Ishikawa (cell line): ENCODE measurements around the gene RBBP6.
A peak's percentile ranks its signal among the peaks of the same experiment; 100 is the strongest.

ENCODE experiments used
- CEBPB ChIP-seq: IDR thresholded peaks from 2 replicates; pipeline ENCODE4 v1.6.1; 2012
- CREB1 ChIP-seq: IDR thresholded peaks from 2 replicates; pipeline ENCODE4 v1.6.1; 2012; ENCODE audit warnings: low read depth
- EGR1 ChIP-seq: IDR thresholded peaks from 2 replicates; pipeline ENCODE4 v1.6.1; 2012
- EP300 ChIP-seq: IDR thresholded peaks from 2 replicates; pipeline ENCODE4 v1.6.1; 2012; ENCODE audit warnings: borderline replicate concordance
- FOXM1 ChIP-seq: IDR thresholded peaks from 2 replicates; pipeline ENCODE4 v1.6.1; 2012; ENCODE audit warnings: low read depth, borderline replicate concordance
- MAX ChIP-seq: IDR thresholded peaks from 2 replicates; pipeline ENCODE4 v1.6.1; 2012
- NFIC ChIP-seq: IDR thresholded peaks from 2 replicates; pipeline ENCODE4 v1.6.1; 2012
- RAD21 ChIP-seq: IDR thresholded peaks from 2 replicates; pipeline ENCODE4 v1.6.1; 2012; ENCODE audit warnings: low read depth
- TAF1 ChIP-seq: IDR thresholded peaks from 2 replicates; pipeline ENCODE4 v1.6.1; 2012; ENCODE audit warnings: low read depth, mild to moderate bottlenecking
- TCF12 ChIP-seq: IDR thresholded peaks from 2 replicates; pipeline ENCODE4 v1.6.1; 2012; ENCODE audit warnings: low read depth
- TEAD4 ChIP-seq: IDR thresholded peaks from 2 replicates; pipeline ENCODE4 v1.6.1; 2012
- USF1 ChIP-seq: IDR thresholded peaks from 2 replicates; pipeline ENCODE4 v1.6.1; 2012
- YY1 ChIP-seq: IDR thresholded peaks from 2 replicates; pipeline ENCODE4 v1.6.1; 2012; ENCODE audit warnings: low read depth
- ZBTB7A ChIP-seq: IDR thresholded peaks from 2 replicates; pipeline ENCODE4 v1.6.1; 2012; ENCODE audit warnings: low read depth
- TF ChIP-seq, protein P1 (sequence below): IDR thresholded peaks from 2 replicates; pipeline ENCODE4 v1.6.1; 2012; ENCODE audit warnings: low read depth, mild to moderate bottlenecking

RBBP6 gene, protein sequence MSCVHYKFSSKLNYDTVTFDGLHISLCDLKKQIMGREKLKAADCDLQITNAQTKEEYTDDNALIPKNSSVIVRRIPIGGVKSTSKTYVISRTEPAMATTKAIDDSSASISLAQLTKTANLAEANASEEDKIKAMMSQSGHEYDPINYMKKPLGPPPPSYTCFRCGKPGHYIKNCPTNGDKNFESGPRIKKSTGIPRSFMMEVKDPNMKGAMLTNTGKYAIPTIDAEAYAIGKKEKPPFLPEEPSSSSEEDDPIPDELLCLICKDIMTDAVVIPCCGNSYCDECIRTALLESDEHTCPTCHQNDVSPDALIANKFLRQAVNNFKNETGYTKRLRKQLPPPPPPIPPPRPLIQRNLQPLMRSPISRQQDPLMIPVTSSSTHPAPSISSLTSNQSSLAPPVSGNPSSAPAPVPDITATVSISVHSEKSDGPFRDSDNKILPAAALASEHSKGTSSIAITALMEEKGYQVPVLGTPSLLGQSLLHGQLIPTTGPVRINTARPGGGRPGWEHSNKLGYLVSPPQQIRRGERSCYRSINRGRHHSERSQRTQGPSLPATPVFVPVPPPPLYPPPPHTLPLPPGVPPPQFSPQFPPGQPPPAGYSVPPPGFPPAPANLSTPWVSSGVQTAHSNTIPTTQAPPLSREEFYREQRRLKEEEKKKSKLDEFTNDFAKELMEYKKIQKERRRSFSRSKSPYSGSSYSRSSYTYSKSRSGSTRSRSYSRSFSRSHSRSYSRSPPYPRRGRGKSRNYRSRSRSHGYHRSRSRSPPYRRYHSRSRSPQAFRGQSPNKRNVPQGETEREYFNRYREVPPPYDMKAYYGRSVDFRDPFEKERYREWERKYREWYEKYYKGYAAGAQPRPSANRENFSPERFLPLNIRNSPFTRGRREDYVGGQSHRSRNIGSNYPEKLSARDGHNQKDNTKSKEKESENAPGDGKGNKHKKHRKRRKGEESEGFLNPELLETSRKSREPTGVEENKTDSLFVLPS (N-terminal part only)

DNA sequence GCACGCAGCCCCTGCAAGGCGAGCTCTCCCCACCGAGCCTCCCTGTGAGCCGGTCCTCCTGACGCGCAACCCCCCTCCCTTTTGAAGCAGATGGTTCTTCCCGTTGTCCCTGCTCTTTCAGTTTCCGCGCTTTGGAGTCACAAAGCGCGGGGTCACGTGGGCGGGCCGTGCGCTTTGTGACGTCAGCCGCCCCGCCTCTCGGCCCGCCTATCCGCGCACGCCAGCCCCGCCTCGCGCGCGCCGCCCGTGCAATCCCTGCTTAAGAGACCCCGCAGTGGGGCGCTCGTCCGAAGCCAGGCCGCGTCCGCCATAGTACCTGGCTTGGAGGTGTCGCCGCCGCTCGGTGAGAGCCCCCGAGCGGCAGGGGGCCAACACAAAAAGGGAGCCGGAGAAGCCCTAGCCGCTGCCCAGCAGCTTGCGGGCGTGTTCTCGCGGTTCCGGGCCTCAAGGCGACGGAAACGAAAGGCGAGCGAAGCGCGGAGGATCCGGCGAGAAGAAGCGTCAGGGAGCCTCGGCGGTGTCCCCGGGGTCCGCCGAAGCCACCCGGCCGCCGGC, at the start of gene RBBP6:
RBBP6 (plus strand) TSS at position 272 of the 555 bp plus-strand sequence. CDS start 1,061 bp downstream, outside the sequence.
- TF ChIP-seq EP300 (peak; percentile 53), YY1 (peak; percentile 89), NFIC (peak; percentile 40; the same call in 1 of the 2 replicates), ZBTB7A (peak; percentile 24; the same call in 1 of the 2 replicates), CEBPB (no peak), EGR1 (0 out of 2 replicates have a peak, but pooled peaks have one; percentile 14), MAX (peak; percentile 90), TAF1 (peak; percentile 98), CREB1 (peak; percentile 67), RAD21 (no peak), TEAD4 (peak; percentile 25; the same call in 1 of the 2 replicates), FOXM1 (no peak), USF1 (peak; percentile 97), TCF12 (peak; percentile 65)
- TF ChIP-seq, protein P1, sequence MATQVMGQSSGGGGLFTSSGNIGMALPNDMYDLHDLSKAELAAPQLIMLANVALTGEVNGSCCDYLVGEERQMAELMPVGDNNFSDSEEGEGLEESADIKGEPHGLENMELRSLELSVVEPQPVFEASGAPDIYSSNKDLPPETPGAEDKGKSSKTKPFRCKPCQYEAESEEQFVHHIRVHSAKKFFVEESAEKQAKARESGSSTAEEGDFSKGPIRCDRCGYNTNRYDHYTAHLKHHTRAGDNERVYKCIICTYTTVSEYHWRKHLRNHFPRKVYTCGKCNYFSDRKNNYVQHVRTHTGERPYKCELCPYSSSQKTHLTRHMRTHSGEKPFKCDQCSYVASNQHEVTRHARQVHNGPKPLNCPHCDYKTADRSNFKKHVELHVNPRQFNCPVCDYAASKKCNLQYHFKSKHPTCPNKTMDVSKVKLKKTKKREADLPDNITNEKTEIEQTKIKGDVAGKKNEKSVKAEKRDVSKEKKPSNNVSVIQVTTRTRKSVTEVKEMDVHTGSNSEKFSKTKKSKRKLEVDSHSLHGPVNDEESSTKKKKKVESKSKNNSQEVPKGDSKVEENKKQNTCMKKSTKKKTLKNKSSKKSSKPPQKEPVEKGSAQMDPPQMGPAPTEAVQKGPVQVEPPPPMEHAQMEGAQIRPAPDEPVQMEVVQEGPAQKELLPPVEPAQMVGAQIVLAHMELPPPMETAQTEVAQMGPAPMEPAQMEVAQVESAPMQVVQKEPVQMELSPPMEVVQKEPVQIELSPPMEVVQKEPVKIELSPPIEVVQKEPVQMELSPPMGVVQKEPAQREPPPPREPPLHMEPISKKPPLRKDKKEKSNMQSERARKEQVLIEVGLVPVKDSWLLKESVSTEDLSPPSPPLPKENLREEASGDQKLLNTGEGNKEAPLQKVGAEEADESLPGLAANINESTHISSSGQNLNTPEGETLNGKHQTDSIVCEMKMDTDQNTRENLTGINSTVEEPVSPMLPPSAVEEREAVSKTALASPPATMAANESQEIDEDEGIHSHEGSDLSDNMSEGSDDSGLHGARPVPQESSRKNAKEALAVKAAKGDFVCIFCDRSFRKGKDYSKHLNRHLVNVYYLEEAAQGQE: 0 out of 2 replicates have a peak, but pooled peaks have one; percentile 11

DNA sequence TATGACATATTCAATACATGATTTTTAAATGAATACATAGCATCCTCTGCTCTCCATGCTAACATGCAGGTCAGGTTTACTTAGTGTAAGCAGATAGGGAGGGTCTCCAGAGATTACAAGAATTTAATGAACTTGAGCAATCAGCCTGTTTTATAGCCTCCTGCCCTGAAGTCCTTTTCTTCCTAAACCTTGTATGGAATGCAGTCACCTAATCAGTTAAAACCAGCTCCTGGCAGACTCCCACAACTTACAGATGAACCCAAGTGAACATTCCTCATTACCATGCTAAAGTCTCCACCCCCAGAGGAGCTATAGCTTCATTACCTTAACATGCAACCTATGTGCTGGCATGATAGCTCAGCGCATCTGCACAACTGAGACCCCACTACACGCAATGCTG, 48.5 kb upstream of the RBBP6 start:
- TF ChIP-seq FOXM1: no peak
- no peak for TF ChIP-seq ZBTB7A
- TF ChIP-seq, protein P1: no peak
- no peak for TF ChIP-seq EGR1
- TF ChIP-seq RAD21: no peak
- TF ChIP-seq CREB1: no peak
- TF ChIP-seq CEBPB: no peak
- no peak for TF ChIP-seq NFIC

DNA sequence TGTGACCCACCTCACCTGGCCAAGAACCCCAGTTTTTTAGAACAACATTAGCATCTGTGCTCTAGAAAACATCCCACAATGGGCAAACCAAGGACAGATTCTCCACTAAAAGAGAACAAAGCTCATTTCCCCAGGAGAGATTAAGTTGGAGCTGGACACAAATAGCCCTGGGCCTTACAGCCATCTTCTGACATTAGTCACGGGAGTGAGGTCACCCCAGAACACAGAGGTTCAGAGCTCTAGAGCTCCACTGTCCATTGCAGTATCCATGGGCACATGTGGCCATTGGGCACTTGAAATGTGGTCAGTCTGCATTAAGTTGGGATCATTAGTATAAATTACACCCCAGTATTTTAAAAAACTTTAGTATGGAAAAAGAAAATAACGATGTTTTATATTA, 47.6 kb upstream of the RBBP6 start:
- TF ChIP-seq CEBPB (no peak), ZBTB7A (no peak)

- no peak for TF ChIP-seq EGR1
Measured at GRCh38 chr16:24493821-24494220, 45.5 kb upstream of the RBBP6 start.

GRCh38 chr16:24497440-24497839, 41.9 kb upstream of the RBBP6 start:
- no peak for TF ChIP-seq NFIC

- TF ChIP-seq CEBPB (no peak), USF1 (no peak), MAX (no peak), YY1 (no peak), FOXM1 (no peak), RAD21 (peak; percentile 79)
Measured at GRCh38 chr16:24499193-24499814, 40.1 kb upstream of the RBBP6 start.
